ENCODE data around the gene GCLC.
"Not testable (repeated sequence)": the region's sequence is repeated elsewhere in the genome, so short reads cannot be mapped to it uniquely, and the experiment has no call there.

Gene GCLC

DNA sequence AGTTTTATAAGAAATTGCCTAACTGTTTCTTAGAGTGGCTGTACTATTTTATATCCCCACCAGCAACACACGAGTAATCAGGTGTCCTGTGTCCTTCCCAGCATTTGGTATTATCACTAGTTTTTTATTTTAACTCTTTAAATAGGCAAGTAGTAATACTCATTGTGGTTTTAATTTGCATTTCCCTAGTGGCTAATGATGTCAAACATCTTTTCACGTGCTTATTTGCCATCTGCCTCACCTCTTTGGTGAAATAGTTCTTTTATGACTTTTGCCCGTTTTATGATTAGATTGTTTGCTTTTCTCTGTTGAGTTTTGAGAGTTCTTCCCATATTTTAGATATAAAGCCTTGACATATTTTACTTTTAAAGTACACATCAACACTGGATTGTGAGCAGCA, 57.8 kb downstream of the GCLC start:
- no peak for DNase-seq

DNA sequence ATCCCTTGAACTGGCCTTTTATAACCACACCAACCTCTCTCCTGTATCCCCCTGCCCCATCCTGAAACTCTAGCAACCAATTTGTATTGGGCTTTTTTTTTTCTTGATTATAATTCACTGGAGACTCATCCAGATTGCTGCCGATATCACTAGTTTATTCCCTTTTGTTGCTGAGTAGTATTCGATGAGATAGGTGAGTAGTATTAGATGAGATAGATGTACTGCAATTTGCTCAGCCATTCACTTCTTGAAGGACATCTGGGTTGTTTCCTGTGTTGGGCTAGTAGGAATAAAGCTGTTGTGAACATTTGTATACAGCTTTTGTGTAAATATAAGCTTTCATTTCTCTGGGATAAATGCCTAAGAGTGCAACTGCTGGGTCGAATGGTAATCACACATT, 58.2 kb downstream of the GCLC start:
- no peak for DNase-seq

DNA sequence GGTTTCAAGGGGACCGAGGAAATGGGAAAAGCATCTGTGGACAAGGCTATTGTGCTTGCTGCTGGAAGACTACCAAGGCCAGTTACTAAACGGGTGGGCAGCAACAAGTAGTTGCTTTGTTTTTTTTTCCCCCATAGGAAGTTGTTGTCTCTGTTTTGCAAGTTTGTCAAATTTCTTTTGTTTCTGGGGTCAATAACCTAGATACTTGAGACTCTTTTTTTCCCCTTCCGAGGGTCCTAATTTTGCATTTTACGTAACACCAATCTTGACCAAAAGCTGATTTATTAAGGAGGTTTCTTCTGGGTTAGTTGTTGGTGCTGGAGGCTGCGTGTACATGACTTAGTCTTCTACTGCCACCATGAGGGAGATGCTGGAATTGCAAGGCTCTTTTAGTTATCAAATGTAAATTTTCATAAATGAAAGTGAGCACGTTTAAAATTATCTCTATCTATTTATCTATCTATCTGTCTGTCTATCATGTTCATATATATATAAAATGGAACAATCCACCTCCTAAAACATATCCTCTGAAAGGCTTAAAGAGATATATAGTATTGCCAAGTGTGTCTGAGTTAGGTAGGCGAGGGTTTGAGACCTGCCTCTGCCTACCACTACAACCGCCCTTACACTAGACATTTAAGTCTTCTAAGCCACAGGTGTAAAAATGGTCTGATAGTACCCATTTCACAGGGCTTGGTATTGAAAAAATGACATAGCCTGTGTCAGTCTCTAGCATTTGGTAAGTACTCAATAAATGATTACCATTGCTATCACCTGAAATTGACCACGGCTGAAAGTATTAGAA, 60.2 kb downstream of the GCLC start:
- peak; percentile 68 for DNase-seq

DNA sequence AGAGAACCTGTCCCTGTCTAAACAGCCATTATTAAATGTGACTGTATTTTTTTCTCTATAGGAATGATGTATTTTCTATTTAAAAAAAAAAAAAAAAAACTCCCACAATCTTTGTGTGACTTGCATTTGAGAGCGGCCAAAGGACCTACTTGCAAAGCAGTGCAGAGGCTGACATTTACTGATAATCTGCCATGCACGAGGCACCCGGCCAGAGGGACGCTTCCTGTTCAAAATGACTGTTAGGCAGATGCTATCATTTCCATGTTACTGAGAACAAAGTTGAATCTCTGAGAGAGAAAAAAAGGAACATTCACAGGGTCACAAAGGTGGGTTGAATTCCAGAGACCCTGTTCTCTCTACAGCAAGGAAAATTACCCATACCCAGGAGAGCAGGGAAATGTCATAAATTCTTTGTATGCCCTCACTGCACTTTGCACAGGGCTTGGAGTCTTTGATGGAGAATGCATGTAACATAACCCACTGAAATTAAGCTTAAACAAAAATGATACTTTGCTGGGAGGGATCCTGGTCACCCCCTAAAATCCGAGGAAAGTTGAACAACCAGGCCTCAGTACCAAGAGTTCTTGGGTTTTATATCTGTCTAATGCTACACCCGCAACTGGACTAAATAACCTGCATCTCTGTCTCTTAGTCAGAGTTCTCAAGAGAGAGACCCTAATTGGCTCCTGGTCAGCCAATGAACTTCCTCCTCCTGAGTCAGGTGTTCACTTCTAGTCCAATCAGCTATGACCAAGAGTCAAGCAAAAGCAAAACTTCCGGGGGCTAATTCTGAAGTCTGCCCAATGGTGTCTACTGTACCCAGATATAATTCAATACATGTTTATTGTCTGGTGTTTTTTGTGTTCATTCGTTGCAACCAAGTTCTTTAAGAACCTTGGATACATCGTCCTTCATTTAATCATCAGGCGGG, 61.2 kb downstream of the GCLC start:
- DNase-seq, result no peak

DNA sequence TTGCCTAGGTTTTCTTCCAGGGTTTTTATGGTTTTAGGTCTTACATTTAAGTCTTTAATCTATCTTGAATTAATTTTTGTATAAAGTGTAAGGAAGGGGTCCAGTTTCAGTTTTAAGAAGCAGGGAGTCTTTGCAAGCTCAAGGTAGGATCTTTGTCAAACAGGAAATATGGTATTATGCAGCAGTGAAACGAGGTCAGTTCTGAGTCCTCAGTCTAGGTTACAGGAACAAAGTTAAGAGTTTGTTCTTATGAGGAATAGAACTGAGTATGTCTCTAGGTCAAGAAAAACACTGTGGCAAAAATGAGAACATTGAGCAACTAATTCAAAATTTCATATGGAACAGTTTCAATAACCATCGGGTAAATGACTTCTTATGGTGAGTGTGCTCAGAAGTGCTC, 63.6 kb downstream of the GCLC start:
- DNase-seq, result no peak

DNA sequence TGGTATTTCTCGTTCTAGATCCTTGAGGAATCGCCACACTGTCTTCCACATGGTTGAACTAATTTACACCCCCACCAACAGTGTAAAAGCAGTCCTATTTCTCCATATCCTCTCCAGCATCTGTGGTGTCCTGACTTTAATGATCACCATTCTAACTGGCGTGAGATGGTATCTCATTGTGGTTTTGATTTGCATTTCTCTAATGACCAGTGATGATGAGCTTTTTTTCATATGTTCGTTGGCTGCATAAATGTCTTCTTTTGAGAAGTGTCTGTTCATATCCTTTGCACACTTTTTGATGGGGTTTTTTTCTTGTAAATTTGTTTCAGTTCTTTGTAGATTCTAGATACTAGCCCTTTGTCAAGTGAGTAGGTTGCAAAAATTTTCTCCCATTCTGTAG, 64.1 kb downstream of the GCLC start:
- not testable (repeated sequence) for DNase-seq

DNA sequence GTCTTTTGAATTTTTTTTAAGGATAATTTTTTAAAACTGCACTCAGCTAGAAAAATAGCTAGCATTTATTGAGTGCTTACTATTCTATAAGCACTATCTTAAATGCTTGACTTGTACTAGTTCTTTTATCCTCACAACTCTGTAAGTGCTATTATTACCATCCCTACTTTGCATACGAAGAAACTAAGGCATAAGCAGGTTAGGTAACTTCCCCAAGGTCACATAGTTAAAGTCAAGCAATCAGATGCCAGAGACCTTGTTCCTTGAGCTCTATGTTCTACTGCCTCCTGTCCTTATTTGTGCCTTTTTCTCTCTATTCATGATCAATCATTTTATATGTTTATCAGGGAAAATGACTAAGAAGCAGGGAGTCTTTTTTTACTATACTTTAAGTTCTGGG, 65.0 kb downstream of the GCLC start:
- no peak for DNase-seq

DNA sequence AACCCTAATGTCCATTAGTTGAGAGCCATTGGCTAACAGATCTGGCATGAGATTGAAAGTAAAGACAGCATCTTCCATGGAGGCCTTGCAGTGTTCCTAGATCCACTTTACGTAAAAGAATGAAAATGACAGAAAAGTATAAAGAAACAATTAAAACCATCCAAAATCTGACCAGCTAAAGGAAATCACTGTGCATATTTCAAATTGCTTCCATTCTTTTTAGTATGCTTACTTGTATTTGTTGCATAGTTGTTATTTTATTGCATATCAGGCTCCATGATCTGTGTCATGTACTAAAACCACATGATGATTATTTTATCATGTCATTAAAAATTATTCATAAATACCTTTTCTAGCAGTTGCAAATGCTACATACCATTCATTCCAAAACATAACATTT, 67.9 kb downstream of the GCLC start:
- DNase-seq, result peak; percentile 50

DNA sequence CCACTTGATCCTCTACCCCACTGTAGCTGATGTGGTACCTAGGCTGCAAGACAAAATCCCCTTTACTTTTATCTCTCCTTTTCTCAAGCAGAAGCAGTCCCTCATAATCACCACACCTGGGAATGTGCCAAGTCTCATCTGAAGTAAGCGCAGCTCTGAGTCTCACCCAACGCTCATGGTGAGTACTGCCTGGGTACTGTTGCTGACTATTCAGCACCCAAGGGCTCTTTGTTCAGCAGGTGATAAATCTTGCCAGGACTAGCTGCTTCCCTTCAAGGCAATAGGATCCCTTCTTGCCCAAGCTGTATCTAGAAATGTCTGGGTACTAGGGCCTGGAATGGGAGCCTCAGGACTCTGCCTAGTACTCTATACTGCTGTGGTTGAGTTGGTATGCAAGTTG, 70.9 kb downstream of the GCLC start:
- no peak for DNase-seq

DNA sequence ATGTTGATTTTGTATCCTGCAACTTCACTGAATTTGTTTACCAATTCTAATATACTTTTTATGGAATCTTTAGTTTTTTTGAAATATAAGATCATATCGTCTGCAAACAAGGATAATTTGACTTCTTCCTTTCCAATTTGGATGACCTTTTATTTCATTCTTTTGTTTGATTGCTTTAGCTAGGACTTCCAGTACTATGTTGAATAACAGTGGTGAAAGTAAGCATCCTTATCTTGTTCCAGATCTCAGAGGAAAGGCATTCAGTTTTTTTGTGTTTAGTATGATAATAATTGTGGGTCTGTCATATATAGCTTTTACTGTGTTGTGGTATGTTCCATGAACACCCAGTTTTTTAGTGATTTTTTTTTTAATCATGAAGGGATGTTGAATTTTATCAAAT, 75.7 kb downstream of the GCLC start:
- DNase-seq, result no peak

DNA sequence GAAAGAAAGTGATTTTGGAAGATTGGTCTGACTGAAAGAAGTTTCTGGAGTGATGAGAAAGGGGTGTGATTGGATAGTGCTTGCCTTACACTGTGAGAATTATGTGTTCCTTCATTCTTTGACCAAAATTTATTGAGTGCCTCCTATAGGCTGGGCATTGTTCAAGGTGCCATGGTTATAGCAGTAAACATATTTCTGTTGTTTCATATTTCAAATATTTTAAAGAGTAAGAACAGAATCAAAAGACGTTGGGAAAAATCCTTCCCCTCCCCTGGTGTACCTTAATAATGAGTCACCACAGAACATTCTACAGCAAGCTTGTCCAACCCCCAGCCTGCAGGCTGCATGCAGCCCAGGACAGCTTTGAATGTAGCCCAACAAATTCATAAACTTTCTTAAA, 78.6 kb downstream of the GCLC start:
- DNase-seq, result peak; percentile 34

DNA sequence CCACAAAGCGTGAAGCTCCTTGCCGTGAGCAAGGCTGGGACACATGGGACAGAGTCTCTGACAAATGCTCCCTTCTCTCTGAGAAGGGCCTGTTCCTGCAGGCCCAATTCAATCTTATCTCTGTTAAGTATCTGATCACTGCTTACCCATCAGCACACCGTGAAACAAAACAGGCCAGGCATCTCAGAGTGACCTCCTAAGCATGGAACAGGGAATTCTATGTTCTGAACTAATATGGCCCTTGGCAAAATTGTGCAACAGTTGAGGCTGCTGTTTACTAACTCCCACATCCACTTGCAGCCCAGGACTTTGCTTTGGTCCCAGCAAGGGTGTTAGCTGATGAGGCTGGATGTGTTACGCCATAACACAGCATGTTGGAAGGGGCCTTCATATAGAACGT, 79.2 kb downstream of the GCLC start:
- DNase-seq, result no peak

DNA sequence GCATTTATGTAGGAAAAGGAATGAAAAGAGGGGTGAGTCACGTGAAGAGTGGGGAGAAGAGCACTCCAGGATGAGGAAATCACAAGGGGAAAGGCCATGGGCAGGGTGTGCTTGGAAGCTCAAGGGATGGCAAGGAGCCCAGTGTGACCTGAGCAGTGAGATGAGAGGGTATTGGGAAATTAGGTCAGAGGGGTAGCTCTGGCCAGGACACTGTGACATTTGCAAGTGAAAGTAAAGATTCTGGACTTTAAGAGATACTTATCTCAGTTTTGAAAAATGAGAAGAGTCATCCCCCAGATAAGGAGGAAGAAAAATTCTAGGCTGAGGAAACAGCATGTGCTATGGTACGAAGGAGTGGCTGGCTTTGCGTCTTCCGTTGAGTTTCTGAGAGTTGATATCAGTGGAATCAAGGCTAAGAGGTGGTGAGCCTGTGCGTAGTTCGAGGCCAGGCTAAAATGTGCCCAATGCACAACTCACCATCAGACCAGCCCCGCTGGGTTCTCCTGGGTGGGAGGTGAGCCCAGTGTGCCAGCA, 79.9 kb downstream of the GCLC start:
- no peak for DNase-seq

DNA sequence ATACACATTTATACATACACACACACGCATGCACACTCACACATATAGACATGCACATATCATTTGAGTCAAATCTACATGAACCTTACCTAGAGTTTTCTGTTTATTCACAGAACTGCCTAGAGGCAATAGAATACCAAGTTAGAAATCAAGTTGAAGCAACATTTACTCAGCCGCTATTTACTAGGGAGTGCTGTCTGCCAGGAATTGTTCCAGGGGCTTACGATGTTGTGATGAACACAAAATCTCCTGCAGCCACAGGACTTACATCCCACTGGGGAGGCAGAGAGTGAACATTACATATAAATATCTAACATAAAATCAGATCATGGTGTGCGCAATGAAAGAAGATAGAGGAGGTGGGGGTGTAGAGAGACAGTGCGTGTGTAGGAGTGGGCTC, 80.4 kb downstream of the GCLC start:
- DNase-seq, result no peak

DNA sequence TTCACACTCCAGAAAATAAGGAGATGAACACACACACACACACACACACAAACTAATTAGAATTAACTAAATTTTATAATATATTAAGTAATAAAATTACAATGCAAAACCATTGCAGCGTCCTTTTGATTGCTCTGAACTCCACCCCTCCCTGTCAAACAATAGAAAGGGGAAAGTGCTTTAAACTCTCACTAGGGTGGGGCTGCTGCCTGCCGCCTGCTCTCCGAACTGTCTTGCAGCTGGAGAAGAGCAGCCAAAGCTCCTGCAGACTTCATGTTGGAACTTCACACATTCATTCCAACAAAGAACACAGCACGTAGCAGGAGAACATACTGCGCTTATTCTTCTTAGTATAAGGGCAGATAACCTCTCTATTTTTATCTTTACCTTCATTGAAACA, 83.2 kb downstream of the GCLC start:
- DNase-seq, result no peak

DNA sequence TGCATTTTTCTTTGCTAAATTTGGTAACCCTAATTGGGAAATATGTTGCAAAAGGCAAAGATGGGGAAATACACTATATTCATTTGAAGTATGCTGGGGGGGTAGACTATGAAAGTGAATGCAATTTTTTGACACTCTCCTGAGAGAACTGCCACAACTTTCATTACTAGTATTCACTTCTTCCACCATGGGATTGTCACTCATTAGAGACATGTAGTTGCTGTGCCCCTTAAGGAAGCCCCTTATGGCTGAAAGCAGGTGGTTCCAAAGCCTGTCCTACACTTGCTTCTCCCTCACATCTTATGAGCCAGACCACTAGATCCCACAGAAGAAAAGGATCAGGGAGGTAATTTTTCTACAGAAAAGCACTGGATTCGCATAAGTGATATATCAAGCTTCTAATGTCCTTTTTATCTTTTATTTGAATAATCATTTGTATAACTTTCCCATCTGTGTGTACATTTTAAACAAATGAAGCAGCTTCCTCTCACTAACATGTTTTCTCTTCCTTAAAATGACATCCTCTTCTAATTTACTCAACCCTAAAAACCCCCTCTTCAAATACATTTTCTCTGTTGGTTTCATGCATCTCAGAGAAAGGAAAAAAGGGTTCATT, 83.8 kb downstream of the GCLC start:
- no peak for DNase-seq

DNA sequence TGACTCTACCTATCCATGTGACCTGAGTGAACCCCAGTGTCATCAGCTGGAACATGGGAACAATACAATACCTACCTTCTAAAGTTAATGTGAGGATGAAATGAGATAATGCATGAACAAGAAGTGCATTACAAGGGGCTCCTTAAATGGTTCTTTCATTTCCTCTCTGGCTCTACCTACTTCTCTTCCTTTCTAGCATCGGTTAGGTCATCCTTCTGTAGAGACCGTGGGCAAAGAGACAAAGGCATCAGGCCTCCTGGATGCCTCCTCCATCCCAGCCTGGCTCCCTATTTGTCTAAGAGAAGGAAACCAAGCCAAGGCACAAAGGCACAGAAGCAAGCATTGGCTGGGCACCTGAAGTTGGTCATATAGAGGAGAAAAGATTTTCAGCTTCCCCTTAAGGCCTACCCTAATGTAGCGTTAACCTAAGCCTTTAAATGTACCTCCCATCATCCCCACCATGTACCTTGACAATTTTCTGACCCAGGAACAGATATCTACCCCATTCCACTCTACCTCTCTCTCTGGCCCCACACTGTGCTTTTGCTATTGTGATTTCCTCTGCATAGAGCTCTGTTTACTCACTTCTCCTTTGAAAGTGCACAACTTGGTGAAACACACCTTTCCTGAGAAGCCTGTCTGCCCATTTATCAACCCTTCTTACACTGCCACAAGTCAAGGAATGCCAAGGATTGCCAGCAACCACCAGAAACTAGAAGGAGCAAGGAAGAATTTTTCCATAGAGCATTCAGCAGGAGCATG, 86.6 kb downstream of the GCLC start:
- no peak for DNase-seq

DNA sequence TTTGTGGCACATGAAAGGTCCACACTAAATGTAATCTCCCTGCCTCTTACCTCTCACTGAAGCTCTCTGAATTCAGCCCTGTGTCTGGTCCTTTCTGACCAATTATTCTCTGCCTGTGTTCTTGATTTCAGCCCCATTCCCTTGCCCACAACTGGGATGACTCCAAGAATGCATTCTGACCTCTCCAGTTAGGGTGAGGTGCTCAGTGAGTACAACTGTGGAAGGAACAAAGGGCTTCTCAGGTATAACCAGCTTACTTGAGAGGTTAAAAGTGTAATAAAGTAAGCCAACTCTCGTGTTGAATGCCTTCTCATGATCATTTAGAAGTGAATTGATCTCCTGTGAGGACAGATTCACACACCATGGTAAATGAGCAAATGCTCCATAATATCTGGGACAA, 88.1 kb downstream of the GCLC start:
- DNase-seq, result no peak

DNA sequence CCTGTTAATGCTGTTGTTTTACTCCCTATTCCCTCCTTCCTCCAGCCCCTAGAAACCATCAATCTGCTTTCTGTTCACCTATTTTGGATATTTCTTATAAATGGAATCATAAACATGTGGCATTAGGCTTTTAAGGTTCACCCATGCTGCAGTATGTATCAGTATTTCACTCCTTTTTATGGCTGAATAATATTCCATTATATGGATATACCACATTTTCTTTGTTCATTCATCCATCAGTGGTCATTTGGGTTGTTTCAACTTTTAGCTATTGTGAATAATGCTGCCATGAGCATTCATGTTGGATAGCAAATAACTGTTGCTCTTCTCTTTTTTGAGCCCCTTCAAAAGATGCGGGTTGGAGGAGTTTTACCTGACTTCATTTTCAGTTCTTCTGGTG, 89.2 kb downstream of the GCLC start:
- no peak for DNase-seq

DNA sequence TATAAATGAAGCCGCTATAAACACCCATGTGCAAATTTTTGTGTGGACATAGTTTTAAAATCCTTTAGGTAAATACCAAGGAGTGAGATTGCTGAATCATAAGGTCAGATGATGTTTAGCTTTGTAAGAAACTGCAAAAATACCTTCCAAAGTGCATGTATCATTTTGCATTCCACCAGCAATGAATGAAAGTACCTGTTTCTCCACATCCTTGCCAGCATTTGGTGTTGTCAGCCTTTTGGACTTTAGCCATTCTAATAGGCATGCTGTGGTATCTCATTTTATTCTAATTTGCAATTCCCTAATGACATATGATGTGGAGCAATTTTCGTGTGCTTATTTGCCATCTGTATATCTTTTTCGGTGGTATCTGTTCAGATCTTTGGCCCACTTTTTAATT, 93.7 kb downstream of the GCLC start:
- no peak for DNase-seq

DNA sequence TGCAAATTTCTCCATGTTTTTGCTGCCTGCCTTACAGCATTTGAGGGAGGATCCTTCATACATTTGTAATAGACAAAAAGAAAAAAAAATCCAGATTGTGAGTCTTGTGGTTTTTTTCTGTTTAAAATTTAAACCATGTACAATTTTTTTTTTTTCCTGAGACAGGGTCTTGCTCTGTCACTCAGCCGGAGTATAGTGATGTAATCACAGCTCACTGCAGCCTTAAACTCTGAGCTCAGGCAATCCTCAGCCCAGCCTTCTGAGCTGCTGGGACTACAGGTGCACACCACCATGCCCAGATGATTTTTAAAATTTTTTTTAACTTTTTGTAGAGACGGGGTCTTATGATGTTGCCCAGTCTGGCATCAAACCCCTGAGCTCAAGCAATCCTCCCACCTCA, 97.0 kb downstream of the GCLC start:
- no peak for DNase-seq

Measured in fibroblast of upper back skin (primary cell).